ENCODE measurements around the gene CNGB1.

DNA sequence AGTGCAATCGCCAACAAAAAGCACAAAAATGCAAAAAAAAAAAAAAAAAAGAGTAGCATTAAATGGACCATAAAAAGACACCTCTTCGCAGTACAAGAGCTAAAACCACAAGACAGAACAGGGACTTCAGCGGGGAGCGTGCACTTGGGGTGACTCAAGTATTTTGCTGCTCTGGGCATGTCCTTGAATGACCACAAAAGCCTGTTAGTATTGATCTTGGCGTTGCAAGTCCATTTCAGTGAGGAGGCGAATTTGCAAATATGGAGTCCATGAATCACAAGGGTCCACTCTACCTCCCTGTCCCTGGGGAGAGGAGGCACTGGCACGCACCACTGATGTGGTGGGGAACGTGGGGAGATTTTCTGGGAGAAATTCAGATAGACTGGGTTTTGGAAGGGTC lies 78.9 kb downstream of the CNGB1 start:
- TF ChIP-seq EZH2 (IDR thresholded peaks at IDR 0.05; ENCODE audit: borderline replicate concordance, low read length) = no peak
- TF ChIP-seq, protein P1, sequence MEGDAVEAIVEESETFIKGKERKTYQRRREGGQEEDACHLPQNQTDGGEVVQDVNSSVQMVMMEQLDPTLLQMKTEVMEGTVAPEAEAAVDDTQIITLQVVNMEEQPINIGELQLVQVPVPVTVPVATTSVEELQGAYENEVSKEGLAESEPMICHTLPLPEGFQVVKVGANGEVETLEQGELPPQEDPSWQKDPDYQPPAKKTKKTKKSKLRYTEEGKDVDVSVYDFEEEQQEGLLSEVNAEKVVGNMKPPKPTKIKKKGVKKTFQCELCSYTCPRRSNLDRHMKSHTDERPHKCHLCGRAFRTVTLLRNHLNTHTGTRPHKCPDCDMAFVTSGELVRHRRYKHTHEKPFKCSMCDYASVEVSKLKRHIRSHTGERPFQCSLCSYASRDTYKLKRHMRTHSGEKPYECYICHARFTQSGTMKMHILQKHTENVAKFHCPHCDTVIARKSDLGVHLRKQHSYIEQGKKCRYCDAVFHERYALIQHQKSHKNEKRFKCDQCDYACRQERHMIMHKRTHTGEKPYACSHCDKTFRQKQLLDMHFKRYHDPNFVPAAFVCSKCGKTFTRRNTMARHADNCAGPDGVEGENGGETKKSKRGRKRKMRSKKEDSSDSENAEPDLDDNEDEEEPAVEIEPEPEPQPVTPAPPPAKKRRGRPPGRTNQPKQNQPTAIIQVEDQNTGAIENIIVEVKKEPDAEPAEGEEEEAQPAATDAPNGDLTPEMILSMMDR (IDR thresholded peaks at IDR 0.05; ENCODE audit: low read length) = no peak

Data from OCI-LY1 (cell line).